Mammary epithelial cell (primary cell): ENCODE measurements around the gene RBPJ.

Source experiments
- CTCF ChIP-seq, 2 donors: IDR thresholded peaks in 1 of 2; conservative IDR thresholded peaks in 1 of 2; 2 replicates each; pipeline ENCODE4 v1.5.1; 2011 to 2012; ENCODE audit warnings: inconsistent platforms in 2 of 2, low read length in 2 of 2, mild to moderate bottlenecking in 2 of 2, control low read depth in 1 of 2, low read depth in 1 of 2; ENCODE audit not compliant: insufficient read depth in 1 of 2; ENCODE audit errors: extremely low read depth in 1 of 2
- EZH2 ChIP-seq: IDR thresholded peaks from 2 replicates; pipeline ENCODE4 v1.6.1; 2012; ENCODE audit warnings: low read length, inconsistent platforms, borderline replicate concordance

GRCh38 chr4:26484516-26484915 is 163.7 kb downstream of the RBPJ start:
- TF ChIP-seq CTCF (conservative IDR thresholded peaks at IDR 0.05 in 1 of 2, IDR thresholded peaks at IDR 0.05 in 1 of 2; ENCODE audit: extremely low read depth in 1 of 2, insufficient read depth in 1 of 2, low read depth in 1 of 2, low read length in 2 of 2) (no peak), EZH2 (no peak)
